ENCODE results near the gene CDK18.

The CDK18 gene

GRCh38 chr1:205504311-205505075 is at the start of gene CDK18 (continued):
- TF ChIP-seq ZNF274 (IDR thresholded peaks at IDR 0.05; ENCODE audit: low read length) (no peak), ZNF274 (tag by site-specific recombination; IDR thresholded peaks at IDR 0.05; ENCODE audit: borderline replicate concordance) (no peak), ZBTB20 (tag by site-specific recombination; IDR thresholded peaks at IDR 0.05) (peak; percentile 73), ZNF19 (tag by site-specific recombination; IDR thresholded peaks at IDR 0.05; ENCODE audit: low read depth) (no peak), ZNF366 (tag by site-specific recombination; conservative IDR thresholded peaks at IDR 0.05) (peak; percentile 87), ZFP69B (tag by site-specific recombination; IDR thresholded peaks at IDR 0.05) (peak; percentile 14; the same call in 1 of the 2 replicates), ZNF664 (tag by site-specific recombination; IDR thresholded peaks at IDR 0.05) (no peak), ZXDB (tag by site-specific recombination; IDR thresholded peaks at IDR 0.05) (peak; percentile 82), ZNF621 (tag by site-specific recombination; IDR thresholded peaks at IDR 0.05) (no peak), OSR2 (tag by site-specific recombination; IDR thresholded peaks at IDR 0.05) (peak; percentile 43; the same call in 1 of the 2 replicates), ZNF37A (tag by site-specific recombination; IDR thresholded peaks at IDR 0.05) (no peak), ZNF792 (tag by site-specific recombination; IDR thresholded peaks at IDR 0.05) (no peak), ZNF416 (tag by site-specific recombination; IDR thresholded peaks at IDR 0.05) (no peak), PRDM4 (tag by site-specific recombination; IDR thresholded peaks at IDR 0.05) (no peak), ZNF23 (tag by site-specific recombination; IDR thresholded peaks at IDR 0.05; ENCODE audit: borderline replicate concordance) (no peak), ZNF610 (tag by site-specific recombination; IDR thresholded peaks at IDR 0.05; ENCODE audit: borderline replicate concordance) (no peak; the same call in 1 of the 2 replicates), ZNF398 (tag by site-specific recombination; IDR thresholded peaks at IDR 0.05) (peak; percentile 100)
- TF ChIP-seq, protein P1, sequence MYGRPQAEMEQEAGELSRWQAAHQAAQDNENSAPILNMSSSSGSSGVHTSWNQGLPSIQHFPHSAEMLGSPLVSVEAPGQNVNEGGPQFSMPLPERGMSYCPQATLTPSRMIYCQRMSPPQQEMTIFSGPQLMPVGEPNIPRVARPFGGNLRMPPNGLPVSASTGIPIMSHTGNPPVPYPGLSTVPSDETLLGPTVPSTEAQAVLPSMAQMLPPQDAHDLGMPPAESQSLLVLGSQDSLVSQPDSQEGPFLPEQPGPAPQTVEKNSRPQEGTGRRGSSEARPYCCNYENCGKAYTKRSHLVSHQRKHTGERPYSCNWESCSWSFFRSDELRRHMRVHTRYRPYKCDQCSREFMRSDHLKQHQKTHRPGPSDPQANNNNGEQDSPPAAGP (tag by site-specific recombination; IDR thresholded peaks at IDR 0.05), result peak; percentile 82
- TF ChIP-seq, protein P2, sequence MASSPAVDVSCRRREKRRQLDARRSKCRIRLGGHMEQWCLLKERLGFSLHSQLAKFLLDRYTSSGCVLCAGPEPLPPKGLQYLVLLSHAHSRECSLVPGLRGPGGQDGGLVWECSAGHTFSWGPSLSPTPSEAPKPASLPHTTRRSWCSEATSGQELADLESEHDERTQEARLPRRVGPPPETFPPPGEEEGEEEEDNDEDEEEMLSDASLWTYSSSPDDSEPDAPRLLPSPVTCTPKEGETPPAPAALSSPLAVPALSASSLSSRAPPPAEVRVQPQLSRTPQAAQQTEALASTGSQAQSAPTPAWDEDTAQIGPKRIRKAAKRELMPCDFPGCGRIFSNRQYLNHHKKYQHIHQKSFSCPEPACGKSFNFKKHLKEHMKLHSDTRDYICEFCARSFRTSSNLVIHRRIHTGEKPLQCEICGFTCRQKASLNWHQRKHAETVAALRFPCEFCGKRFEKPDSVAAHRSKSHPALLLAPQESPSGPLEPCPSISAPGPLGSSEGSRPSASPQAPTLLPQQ (tag by site-specific recombination; IDR thresholded peaks at IDR 0.05), result peak; percentile 69; the same call in 1 of the 2 replicates

- CTCF ChIA-PET, result interaction anchor here (0.9 to 1.8 kb wide), 3 partner anchors 13 to 31 kb away, joined by 3 to 8 read pairs (median 7); no protein-coding TSS in a partner anchor
Measured at GRCh38 chr1:205454903-205455335, 49.5 kb upstream of the CDK18 start.

More at GRCh38 chr1:205454903-205455335, 49.5 kb upstream of the CDK18 start:
- H3K4me3 ChIP-seq (ENCODE audit: low read depth, low read length), result no peak overlapping the region
- H3K9me3 ChIP-seq (ENCODE audit: control insufficient read depth, insufficient read depth, low read depth, low read length), result no peaks in the 10 kb centered on the region
- POLR2A ChIA-PET, result no interaction called here
- TF ChIP-seq ZNF324 (tag by site-specific recombination; IDR thresholded peaks at IDR 0.05) (no peak), ZNF214 (tag by site-specific recombination; IDR thresholded peaks at IDR 0.05; ENCODE audit: borderline replicate concordance) (no peak), ZNF600 (tag by site-specific recombination; IDR thresholded peaks at IDR 0.05) (0 out of 2 replicates have a peak, but pooled peaks have one; percentile 41)
- TF ChIP-seq, protein P3, sequence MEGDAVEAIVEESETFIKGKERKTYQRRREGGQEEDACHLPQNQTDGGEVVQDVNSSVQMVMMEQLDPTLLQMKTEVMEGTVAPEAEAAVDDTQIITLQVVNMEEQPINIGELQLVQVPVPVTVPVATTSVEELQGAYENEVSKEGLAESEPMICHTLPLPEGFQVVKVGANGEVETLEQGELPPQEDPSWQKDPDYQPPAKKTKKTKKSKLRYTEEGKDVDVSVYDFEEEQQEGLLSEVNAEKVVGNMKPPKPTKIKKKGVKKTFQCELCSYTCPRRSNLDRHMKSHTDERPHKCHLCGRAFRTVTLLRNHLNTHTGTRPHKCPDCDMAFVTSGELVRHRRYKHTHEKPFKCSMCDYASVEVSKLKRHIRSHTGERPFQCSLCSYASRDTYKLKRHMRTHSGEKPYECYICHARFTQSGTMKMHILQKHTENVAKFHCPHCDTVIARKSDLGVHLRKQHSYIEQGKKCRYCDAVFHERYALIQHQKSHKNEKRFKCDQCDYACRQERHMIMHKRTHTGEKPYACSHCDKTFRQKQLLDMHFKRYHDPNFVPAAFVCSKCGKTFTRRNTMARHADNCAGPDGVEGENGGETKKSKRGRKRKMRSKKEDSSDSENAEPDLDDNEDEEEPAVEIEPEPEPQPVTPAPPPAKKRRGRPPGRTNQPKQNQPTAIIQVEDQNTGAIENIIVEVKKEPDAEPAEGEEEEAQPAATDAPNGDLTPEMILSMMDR (tag by site-specific recombination; IDR thresholded peaks at IDR 0.05), result peak; percentile 36; the same call in 1 of the 2 replicates
- H3K36me3 ChIP-seq (ENCODE audit: control insufficient read depth in 2 of 2, insufficient read depth in 1 of 2, low read length in 2 of 2), result no peaks in the 10 kb centered on the region
- H3K4me1 ChIP-seq (ENCODE audit: control insufficient read depth, insufficient read depth, low read length), result no peaks in the 10 kb centered on the region; the same call in 1 of the 2 replicates
- H3K27ac ChIP-seq (ENCODE audit: extremely low read depth, low read depth, low read length), result no peak overlapping the region

All from HEK293 (cell line).